Stimulated activated CD4-positive, alpha-beta T cell treated with anti-CD3 and anti-CD28 coated beads, Interleukin-4, amount 100 ng/mL, for 1 hour (primary cell): ENCODE data around the gene SMLR1.

Experiments used
- DNase-seq: peaks from one replicate; pipeline ENCODE4 v3.0.0-alpha.2; 2020

Gene SMLR1

DNA sequence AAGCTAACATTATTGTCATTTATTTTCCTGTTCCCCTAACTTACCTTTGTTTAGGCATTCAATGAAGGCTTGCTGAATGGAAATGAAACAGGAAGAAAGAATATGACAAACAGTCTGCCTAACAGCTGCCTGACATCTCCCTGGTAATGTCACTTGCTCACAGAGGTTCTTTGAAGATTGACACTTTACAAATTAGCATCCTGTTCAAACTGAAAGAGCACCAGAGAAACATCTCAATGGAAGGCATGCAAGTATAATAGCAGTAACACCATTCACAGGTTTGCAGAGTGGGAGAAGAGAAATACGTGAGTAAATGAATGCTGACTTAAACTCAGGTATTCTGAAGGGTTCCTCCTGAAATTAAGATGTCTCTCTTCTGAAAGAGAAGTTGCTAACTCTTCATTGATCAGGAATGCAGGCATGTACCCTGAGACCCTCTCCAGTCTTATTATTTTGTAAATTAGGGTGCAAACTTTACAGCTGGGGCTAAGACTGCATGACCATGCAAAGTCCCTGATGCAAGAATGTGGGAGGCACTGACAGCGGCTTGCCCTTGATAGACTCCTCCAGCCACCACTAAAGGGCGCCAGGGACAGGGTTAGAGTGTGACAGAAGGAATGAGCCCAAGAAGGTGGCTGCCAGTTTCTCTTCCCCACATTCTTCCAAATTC, 1.3 kb upstream of the SMLR1 start:
- DNase-seq = no peak

GRCh38 chr6:130826442-130827246, 562 bp upstream of the SMLR1 start:
- no peak for DNase-seq

- no peak for DNase-seq
Measured at GRCh38 chr6:130829333-130829910, 2.2 kb downstream of the SMLR1 start.

DNA sequence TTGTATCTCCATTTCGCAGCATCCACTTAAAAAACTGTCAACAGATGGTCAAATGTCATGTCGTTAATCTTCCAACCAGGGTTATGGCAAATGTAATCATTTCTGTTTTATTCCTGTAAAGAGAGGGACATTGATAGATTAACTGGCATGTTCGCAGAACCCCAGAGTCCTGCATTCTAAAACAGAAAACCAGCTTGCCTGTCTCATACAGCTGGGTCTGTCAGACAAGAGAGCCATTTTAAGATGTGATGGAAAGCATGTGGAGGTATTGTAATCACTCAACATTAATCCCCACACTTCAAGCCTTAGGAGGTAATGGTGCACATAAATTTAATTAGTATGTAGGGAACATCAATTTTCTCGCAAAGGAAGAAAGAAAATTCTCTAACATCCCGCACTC, 4.4 kb downstream of the SMLR1 start:
- DNase-seq = no peak

- no peak for DNase-seq
Measured at GRCh38 chr6:130833569-130833968, 6.4 kb downstream of the SMLR1 start.

GRCh38 chr6:130834482-130835251, 7.5 kb downstream of the SMLR1 start:
- DNase-seq = no peak

- no peak for DNase-seq
Measured at GRCh38 chr6:130836055-130836640, 8.9 kb downstream of the SMLR1 start.

DNA sequence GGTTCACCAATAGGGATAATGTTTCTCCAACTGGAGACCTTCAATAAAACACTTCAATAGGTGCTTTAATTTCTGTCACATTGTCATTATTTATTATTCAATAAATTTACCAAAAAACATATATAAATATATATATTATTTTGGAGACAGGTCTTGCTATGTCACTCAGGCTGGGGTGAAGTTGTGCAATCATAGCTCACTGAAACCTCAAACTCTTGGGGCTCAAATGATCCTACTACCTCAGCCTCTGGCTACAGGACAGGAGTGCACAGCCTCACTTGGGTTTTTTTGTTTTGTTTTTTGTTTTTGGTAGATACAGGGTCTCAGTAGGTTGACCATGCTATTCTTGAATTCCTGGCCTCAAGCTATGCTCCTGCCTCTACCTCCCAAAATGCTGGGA, 9.9 kb downstream of the SMLR1 start:
- no peak for DNase-seq

DNA sequence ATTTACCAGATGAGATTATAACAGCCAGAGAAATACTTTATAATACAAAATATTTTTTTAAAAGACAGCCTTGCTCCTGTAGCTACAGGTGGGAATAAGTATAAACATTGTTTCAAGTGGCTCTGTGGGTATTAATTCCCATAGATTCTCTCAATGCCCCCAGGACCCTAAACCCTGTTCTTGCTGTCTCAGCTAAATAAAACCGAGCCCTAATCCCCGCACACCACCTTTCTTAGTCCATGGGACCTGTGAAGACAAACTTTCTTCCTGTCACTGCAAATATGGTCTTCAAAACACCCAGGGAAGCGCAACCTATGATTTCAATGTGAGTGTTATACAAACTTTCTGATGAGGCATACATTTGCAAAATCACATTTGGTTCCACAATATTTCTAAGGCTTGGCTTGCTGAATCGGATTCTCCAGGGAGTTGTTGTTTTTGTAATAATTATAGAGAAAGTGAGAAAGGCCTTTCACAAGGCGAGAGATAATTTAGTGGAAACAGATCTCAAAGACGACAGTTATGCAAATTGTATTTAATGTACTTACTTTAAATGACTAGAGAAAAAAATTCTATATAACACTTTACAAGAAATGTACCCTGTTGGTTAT, 11.1 kb downstream of the SMLR1 start:
- no peak for DNase-seq

DNA sequence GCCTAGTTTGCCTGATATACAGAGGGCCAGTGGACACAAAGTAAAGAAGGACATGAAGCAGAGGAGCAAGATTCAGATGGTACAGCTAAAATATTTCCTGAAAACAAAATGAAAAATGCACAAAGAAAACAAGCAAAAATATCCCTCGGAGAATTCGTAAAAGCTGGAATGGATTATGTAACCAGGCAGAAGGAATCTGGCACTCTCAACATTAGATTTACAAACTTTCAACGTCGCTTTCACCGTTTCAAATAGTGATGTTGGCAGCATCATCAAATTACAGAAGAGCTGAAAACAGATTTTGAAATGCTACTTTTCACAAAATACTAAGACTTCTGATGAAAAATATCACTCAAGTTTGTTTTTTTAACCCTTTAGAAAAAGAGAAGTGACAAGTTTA, 11.7 kb downstream of the SMLR1 start:
- no peak for DNase-seq

DNA sequence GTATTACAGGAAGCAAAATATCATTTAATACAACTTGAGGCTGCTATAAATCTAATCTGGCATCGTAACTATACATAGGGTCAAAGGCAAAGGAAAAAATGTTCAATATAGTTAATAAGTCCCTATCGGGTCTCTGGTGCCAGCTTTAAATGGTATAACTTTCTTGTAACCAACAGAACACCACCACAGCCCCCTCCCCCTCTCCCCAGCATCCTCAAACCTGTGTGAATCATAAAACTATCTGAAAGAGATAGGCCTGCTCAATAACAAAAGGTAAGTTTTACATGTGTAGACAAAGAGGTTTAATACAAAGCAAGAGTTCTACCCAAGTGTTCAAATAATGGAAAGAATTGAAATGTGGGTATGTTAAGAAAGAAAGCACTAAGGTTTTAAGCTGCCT, 12.2 kb downstream of the SMLR1 start:
- DNase-seq = no peak

- DNase-seq = no peak
Measured at GRCh38 chr6:130840050-130840449, 12.8 kb downstream of the SMLR1 start.

GRCh38 chr6:130841128-130841728, 14.0 kb downstream of the SMLR1 start:
- DNase-seq = no peak

GRCh38 chr6:130843575-130844320, 16.5 kb downstream of the SMLR1 start:
- DNase-seq = no peak

GRCh38 chr6:130846501-130846900, 19.3 kb downstream of the SMLR1 start:
- no peak for DNase-seq

- DNase-seq = no peak
Measured at GRCh38 chr6:130847001-130847910, 20.1 kb downstream of the SMLR1 start.

DNA sequence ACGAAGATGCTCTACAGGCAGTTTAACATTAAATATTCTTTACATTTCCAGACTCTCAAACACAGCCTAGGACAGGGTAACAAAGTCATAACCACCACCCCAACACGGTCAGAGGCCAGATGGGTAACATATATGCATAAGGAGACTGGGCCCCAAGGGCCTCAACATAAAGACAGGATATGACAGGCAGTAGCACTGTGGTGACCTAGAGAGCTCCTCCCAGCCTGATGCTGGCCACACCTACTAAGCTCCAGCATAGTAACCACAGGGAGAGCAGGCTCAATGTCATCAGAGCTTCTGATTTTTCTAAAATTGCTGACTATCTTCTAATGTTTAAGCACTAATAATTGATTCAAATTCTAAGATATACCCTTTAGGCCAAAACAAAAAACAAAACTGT, 21.7 kb downstream of the SMLR1 start:
- DNase-seq = peak; percentile 2

DNA sequence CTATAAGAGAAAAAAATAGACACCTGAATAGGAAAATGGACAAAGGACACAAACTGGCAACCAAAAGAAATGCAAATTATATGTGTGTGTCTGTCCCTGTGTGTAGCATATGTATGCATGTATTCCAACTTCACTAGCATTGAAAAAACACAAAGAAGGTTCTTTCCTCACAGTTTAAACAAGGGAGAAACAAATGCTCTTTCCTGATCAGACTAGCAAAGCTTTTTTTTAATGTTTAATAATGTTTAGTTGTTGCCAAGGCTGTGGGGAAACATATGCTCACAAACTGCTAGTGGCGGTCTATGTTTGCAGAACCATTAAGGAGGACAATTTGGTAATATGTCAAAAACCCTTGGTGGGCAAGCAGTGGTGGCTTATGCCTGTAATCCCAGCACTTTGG, 22.4 kb downstream of the SMLR1 start:
- no peak for DNase-seq

DNA sequence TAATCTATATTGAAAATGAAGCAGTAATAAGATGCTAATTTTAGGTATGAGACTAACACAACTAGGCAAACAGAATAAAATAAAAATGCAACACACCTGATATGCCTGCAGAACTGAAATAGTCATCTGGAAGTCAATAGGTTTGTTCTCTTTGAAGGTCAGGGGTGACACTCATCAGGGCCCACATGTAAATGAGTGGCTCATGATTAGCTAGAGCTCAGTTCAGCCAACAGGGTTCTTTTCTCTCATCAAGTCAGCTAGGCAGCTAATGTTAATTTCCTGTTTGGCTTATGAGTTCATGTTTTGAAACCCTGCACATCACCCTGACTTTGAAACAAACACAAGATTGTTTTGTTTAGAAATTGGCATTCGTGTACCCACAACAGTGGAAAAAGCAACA, 23.8 kb downstream of the SMLR1 start:
- no peak for DNase-seq

DNA sequence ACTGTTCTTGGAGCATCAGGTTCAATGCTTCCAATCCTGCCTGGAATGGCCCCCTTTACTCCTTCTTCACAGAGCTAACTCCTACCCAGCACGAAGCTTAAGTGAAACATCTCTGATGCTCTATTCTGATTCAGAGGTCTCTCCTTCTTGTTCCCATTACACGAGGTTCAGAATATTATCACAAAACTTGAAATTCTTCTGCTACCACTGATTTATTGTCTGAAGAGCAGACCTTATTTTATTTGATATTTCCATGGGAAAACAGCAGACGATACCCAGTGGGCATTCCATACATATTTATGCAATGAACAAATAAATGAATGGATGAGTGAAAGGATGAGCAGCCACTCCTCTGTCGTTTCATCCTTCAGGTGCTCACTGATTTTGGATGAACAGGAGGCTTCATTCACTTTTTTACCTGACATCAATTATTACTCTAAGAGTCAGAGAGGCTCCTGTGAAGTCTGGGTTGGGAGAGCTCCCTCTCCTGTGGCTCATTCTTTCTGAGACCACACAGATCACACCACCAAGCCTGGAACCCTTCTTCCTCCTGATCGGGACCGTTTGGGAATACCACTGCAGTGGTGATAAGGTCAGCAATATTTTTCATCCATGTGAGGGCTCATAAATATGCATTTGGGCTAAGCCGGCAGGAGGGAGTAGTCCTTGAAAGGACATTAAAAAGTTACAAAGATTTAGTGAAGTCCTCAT, 25.8 kb downstream of the SMLR1 start:
- no peak for DNase-seq
